WTC11 (cell line): Measurements from ENCODE around the gene MYBPC1. TPM values are rescaled to one million over a fixed set of nuclear protein-coding genes. Genes with fewer than 3 reads are reported as not detected.

ENCODE experiments used
- ATAC-seq: fragments of 200-7000 bp; cut with Tn5 transposase; 2 replicates; pipeline ENCODE4 v1.10.0; 2021; ENCODE audit warnings: mild to moderate bottlenecking, moderate library complexity
- CTCF ChIA-PET: fragments of 300-600 bp; sonication (Branson Sonifier 250); formaldehyde crosslinking; loops from one replicate; lab custom pipeline; 2021; ENCODE audit warnings: antibody characterized with exemption; lab: Charles Lee
- POLR2A ChIA-PET: fragments of 350-600 bp; sonication (Branson Sonifier 250); formaldehyde crosslinking; loops from one replicate; lab custom pipeline; 2021; ENCODE audit warnings: antibody characterized with exemption; lab: Charles Lee
- DNase-seq: peaks from one replicate; pipeline ENCODE4 v3.0.0; 2021; ENCODE audit warnings: low spot score
- H3K27ac Mint-ChIP-seq: 2 replicates; pipeline ENCODE4 v1.8.0; 2021; ENCODE audit warnings: mixed read lengths
- H3K27me3 Mint-ChIP-seq: 2 replicates; pipeline ENCODE4 v1.8.0; 2021; ENCODE audit warnings: low read depth, mild to moderate bottlenecking, moderate library complexity, mixed read lengths
- H3K36me3 Mint-ChIP-seq: 2 replicates; pipeline ENCODE4 v1.8.0; 2021; ENCODE audit warnings: mixed read lengths
- H3K4me1 Mint-ChIP-seq: 2 replicates; pipeline ENCODE4 v1.8.0; 2022; ENCODE audit warnings: mixed read lengths
- H3K4me3 Mint-ChIP-seq: 2 replicates; pipeline ENCODE4 v1.8.0; 2021; ENCODE audit warnings: mild to moderate bottlenecking, moderate library complexity, mixed read lengths
- H3K9me3 Mint-ChIP-seq: 2 replicates; pipeline ENCODE4 v1.8.0; 2021; ENCODE audit warnings: mixed read lengths
- ATF2 ChIP-seq: sonication (generic); formaldehyde crosslinking; IDR thresholded peaks from 2 replicates; pipeline ENCODE4 v1.8.1; 2022; ENCODE audit warnings: low read depth, missing genetic modification reagents, borderline replicate concordance
- CTCF ChIP-seq: fragments of 200-600 bp; IDR thresholded peaks from 2 replicates; pipeline ENCODE4 v1.8.0; 2022; ENCODE audit warnings: antibody characterized with exemption
- EMX1 ChIP-seq: fragments of 250-450 bp; sonication (Bioruptor Pico); IDR thresholded peaks from 2 replicates; pipeline ENCODE4 v1.8.0; 2021; ENCODE audit warnings: mild to moderate bottlenecking
- ERG ChIP-seq: fragments of 250-450 bp; sonication (Bioruptor Pico); IDR thresholded peaks from 2 replicates; pipeline ENCODE4 v1.8.0; 2021; ENCODE audit warnings: mild to moderate bottlenecking
- ETV6 ChIP-seq: sonication (generic); formaldehyde crosslinking; IDR thresholded peaks from 2 replicates; pipeline ENCODE4 v1.8.1; 2022; ENCODE audit warnings: mild to moderate bottlenecking, missing genetic modification reagents
- FOXJ3 ChIP-seq: sonication (generic); formaldehyde crosslinking; IDR thresholded peaks from 2 replicates; pipeline ENCODE4 v1.9.0; 2021; ENCODE audit warnings: missing genetic modification reagents, mild to moderate bottlenecking, borderline replicate concordance
- IRF2 ChIP-seq: sonication (generic); formaldehyde crosslinking; IDR thresholded peaks from 2 replicates; pipeline ENCODE4 v1.8.0; 2022; ENCODE audit warnings: low read depth, missing genetic modification reagents, borderline replicate concordance
- MLX ChIP-seq: sonication (generic); formaldehyde crosslinking; IDR thresholded peaks from 2 replicates; pipeline ENCODE4 v1.8.1; 2023; ENCODE audit warnings: mild to moderate bottlenecking, missing genetic modification reagents, moderate library complexity
- MXD4 ChIP-seq: fragments of 250-450 bp; sonication (Bioruptor Pico); IDR thresholded peaks from 2 replicates; pipeline ENCODE4 v1.8.0; 2021; ENCODE audit warnings: mild to moderate bottlenecking, moderate library complexity, borderline replicate concordance
- NFATC4 ChIP-seq: fragments of 250-450 bp; sonication (Bioruptor Pico); IDR thresholded peaks from 2 replicates; pipeline ENCODE4 v1.9.0; 2021; ENCODE audit warnings: mild to moderate bottlenecking
- NR1H2 ChIP-seq: sonication (generic); formaldehyde crosslinking; IDR thresholded peaks from 2 replicates; pipeline ENCODE4 v1.9.0; 2021; ENCODE audit warnings: mild to moderate bottlenecking, moderate library complexity, missing genetic modification reagents
- PRRX2 ChIP-seq: fragments of 250-450 bp; sonication (Bioruptor Pico); IDR thresholded peaks from 2 replicates; pipeline ENCODE4 v1.8.0; 2021; ENCODE audit warnings: mild to moderate bottlenecking
- RORB ChIP-seq: fragments of 250-450 bp; sonication (Bioruptor Pico); IDR thresholded peaks from 2 replicates; pipeline ENCODE4 v1.9.0; 2021; ENCODE audit warnings: mild to moderate bottlenecking
- USF1 ChIP-seq: sonication (generic); formaldehyde crosslinking; IDR thresholded peaks from 2 replicates; pipeline ENCODE4 v1.8.0; 2022; ENCODE audit warnings: mild to moderate bottlenecking, missing genetic modification reagents
- ZNF138 ChIP-seq: sonication (generic); formaldehyde crosslinking; conservative IDR thresholded peaks from 2 replicates; pipeline ENCODE4 v1.8.1; 2022; ENCODE audit warnings: mild to moderate bottlenecking, moderate library complexity, missing genetic modification reagents
- ZNF425 ChIP-seq: fragments of 250-450 bp; sonication (Bioruptor Pico); conservative IDR thresholded peaks from 2 replicates; pipeline ENCODE4 v1.9.0; 2021; ENCODE audit warnings: mild to moderate bottlenecking
- ZNF671 ChIP-seq: fragments of 250-450 bp; sonication (Bioruptor Pico); IDR thresholded peaks from 2 replicates; pipeline ENCODE4 v1.8.0; 2021; ENCODE audit warnings: mild to moderate bottlenecking
- total RNA-seq: library from RNA; stranded (reverse); gene quantifications from 3 replicates; pipeline ENCODE4 v1.2.3, GENCODE V29; 2021
- TF ChIP-seq, protein P1 (sequence below): sonication (generic); formaldehyde crosslinking; IDR thresholded peaks from 2 replicates; pipeline ENCODE4 v1.8.1; 2022; ENCODE audit warnings: mild to moderate bottlenecking, moderate library complexity, missing genetic modification reagents
- TF ChIP-seq, protein P2 (sequence below): sonication (generic); formaldehyde crosslinking; IDR thresholded peaks from 2 replicates; pipeline ENCODE4 v1.8.1; 2023; ENCODE audit warnings: mild to moderate bottlenecking, missing genetic modification reagents, moderate library complexity

The MYBPC1 gene
- total RNA-seq, 1 experiment from 2014 or later, result not detected

GRCh38 chr12:101714877-101715444 lies 120.2 kb downstream of the MYBPC1 start (continued):
- TF ChIP-seq ETV6 (CRISPR knock-in tag) (no peak), USF1 (CRISPR knock-in tag) (no peak), PRRX2 (no peak), ZNF425 (no peak), RORB (CRISPR knock-in tag) (no peak), ZNF671 (CRISPR knock-in tag) (no peak)
- TF ChIP-seq, protein P1, sequence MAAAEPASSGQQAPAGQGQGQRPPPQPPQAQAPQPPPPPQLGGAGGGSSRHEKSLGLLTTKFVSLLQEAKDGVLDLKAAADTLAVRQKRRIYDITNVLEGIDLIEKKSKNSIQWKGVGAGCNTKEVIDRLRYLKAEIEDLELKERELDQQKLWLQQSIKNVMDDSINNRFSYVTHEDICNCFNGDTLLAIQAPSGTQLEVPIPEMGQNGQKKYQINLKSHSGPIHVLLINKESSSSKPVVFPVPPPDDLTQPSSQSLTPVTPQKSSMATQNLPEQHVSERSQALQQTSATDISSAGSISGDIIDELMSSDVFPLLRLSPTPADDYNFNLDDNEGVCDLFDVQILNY, result no peak

GRCh38 chr12:101719566-101719965 lies 124.8 kb downstream of the MYBPC1 start:
- Mint-ChIP-seq H3K27me3 (no peaks in the 10 kb centered on the region), H3K4me3 (no peak overlapping the region), H3K4me1 (peaks cover 7% of the 10 kb centered on the region), H3K9me3 (no peaks in the 10 kb centered on the region), H3K36me3 (no peaks in the 10 kb centered on the region), H3K27ac (no peak overlapping the region)
- ATAC-seq, result no peak
- ChIA-PET POLR2A (no interaction called here), CTCF (no interaction called here)
- no peak for DNase-seq
- TF ChIP-seq NFATC4 (CRISPR knock-in tag) (no peak), ATF2 (no peak)

DNA sequence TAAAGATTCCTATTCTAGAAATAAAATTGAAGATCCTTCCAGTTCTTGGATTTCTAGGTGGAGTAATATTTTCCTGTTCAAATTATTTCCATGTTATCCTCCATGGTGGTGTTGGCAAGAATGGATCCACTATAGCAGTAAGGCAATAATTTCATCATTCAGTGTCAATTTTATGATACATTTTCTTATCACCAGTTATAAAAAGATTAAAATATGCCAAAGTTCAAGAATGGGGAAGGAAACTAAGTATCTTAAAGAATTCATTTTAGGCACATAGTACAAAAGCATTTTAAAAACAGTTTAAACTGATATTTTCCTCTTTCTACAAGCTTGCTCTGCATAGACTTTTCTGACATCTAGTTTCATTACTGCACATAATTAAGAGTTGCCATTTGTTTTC lies 125.3 kb downstream of the MYBPC1 start:
- ChIA-PET CTCF (no interaction called here), POLR2A (no interaction called here)
- ATAC-seq (no peak), DNase-seq (no peak)
- H3K4me1 Mint-ChIP-seq, result peaks cover 7% of the 10 kb centered on the region
- H3K9me3 Mint-ChIP-seq, result no peaks in the 10 kb centered on the region
- no peaks in the 10 kb centered on the region for H3K36me3 Mint-ChIP-seq
- no peak overlapping the region for H3K27ac Mint-ChIP-seq
- no peak overlapping the region for H3K4me3 Mint-ChIP-seq
- H3K27me3 Mint-ChIP-seq, result no peaks in the 10 kb centered on the region
- TF ChIP-seq EMX1 (CRISPR knock-in tag) (no peak), USF1 (CRISPR knock-in tag) (no peak), IRF2 (CRISPR knock-in tag) (no peak), ERG (CRISPR knock-in tag) (no peak), FOXJ3 (CRISPR knock-in tag) (no peak), CTCF (no peak), ZNF138 (CRISPR knock-in tag) (no peak), MXD4 (CRISPR knock-in tag) (no peak), MLX (CRISPR knock-in tag) (no peak), NR1H2 (CRISPR knock-in tag) (no peak), ZNF425 (no peak)
- TF ChIP-seq, protein P2, sequence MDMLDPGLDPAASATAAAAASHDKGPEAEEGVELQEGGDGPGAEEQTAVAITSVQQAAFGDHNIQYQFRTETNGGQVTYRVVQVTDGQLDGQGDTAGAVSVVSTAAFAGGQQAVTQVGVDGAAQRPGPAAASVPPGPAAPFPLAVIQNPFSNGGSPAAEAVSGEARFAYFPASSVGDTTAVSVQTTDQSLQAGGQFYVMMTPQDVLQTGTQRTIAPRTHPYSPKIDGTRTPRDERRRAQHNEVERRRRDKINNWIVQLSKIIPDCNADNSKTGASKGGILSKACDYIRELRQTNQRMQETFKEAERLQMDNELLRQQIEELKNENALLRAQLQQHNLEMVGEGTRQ (CRISPR knock-in tag), result no peak
